Measurements from ENCODE around the gene ENTPD7. TPM values are rescaled to one million over a fixed set of nuclear protein-coding genes. Genes with fewer than 3 reads are reported as not detected.

The ENTPD7 gene
- total and polyA plus RNA-seq, 10 of the 15 experiments (the other 5 are each of a cell fraction or from before 2014, with no cell fraction given): 0.73 to 6.7 (median 5.2) TPM

- Histone ChIP-seq H3K79me2 (ENCODE audit: control insufficient read depth, insufficient read depth, low read length) (no peaks in the 10 kb centered on the region), H3K27me3 (replicated peaks in 1 of 2; ENCODE audit: control insufficient read depth in 2 of 2, insufficient read depth in 2 of 2, low read length in 1 of 2) (no peaks in the 10 kb centered on the region), H2AFZ (ENCODE audit: control insufficient read depth, low read depth, low read length) (no peak overlapping the region), H3K9ac (ENCODE audit: control insufficient read depth, insufficient read depth, low read length) (no peak overlapping the region), H3K4me3 (no peak overlapping the region), H3K36me3 (ENCODE audit: control insufficient read depth in 2 of 2, insufficient read depth in 2 of 2, low read length in 1 of 2) (peaks cover 8 to 9% of the 10 kb centered on the region in 2 experiments), H3K4me2 (ENCODE audit: control insufficient read depth, insufficient read depth) (no peak overlapping the region), H4K20me1 (ENCODE audit: control insufficient read depth, insufficient read depth) (no peaks in the 10 kb centered on the region), H3K9me3 (replicated peaks; ENCODE audit: control insufficient read depth, insufficient read depth, low read length) (no peaks in the 10 kb centered on the region), H3K27ac (ENCODE audit: control insufficient read depth, insufficient read depth) (no peak overlapping the region), H3K4me1 (ENCODE audit: control insufficient read depth, insufficient read depth, low read length) (no peaks in the 10 kb centered on the region)
- TF ChIP-seq MXI1 (IDR thresholded peaks at IDR 0.05; ENCODE audit: low read depth, low read length): no peak
- no peak for TF ChIP-seq DPF2 (IDR thresholded peaks at IDR 0.05)
- TF ChIP-seq HDAC6 (IDR thresholded peaks at IDR 0.05; ENCODE audit: unreplicated experiment): no peak
- no peak for TF ChIP-seq RFX5 (IDR thresholded peaks at IDR 0.05; ENCODE audit: low read depth, low read length)
- TF ChIP-seq CREB1 (IDR thresholded peaks at IDR 0.05; ENCODE audit: low read depth): no peak
- no peak for TF ChIP-seq ZZZ3 (IDR thresholded peaks at IDR 0.05; ENCODE audit: control insufficient read depth, insufficient read length, low read depth)
- no peak for TF ChIP-seq LARP7 (IDR thresholded peaks at IDR 0.05)
- TF ChIP-seq, protein P1, sequence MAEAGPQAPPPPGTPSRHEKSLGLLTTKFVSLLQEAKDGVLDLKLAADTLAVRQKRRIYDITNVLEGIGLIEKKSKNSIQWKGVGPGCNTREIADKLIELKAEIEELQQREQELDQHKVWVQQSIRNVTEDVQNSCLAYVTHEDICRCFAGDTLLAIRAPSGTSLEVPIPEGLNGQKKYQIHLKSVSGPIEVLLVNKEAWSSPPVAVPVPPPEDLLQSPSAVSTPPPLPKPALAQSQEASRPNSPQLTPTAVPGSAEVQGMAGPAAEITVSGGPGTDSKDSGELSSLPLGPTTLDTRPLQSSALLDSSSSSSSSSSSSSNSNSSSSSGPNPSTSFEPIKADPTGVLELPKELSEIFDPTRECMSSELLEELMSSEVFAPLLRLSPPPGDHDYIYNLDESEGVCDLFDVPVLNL (IDR thresholded peaks at IDR 0.05; ENCODE audit: low read depth, low read length): no peak
- no peak for TF ChIP-seq NBN (IDR thresholded peaks at IDR 0.05)
- no peak for ATAC-seq
- POLR2A ChIA-PET: no interaction called here
- DNase-seq (ENCODE audit: low read depth, low spot score): no peak
- SMC1A ChIA-PET (ENCODE audit: uncharacterized antibody, unreplicated experiment): interaction anchor here (2.2 kb wide), 1 partner anchor 217 kb away, joined by 10 read pairs; no protein-coding TSS in a partner anchor
- RAD21 ChIA-PET (ENCODE audit: unreplicated experiment): interaction anchor here (8.4 kb wide), 1 partner anchor 174 kb away, joined by 70 read pairs; no protein-coding TSS in a partner anchor
- intact Hi-C loops (cut with micrococcal nuclease; ENCODE audit: unreplicated experiment) (no loop called here), in situ Hi-C loops (cut with MboI) (loop anchor here (5.0 kb wide), 2 partner anchors 178 to 218 kb away; partner anchors contain the start of gene GOT1)
- CTCF ChIA-PET: interaction anchor here (0.6 to 12.7 kb wide), 4 partner anchors 49 to 405 kb away, joined by 4 to 233 read pairs (median 106); partner anchors contain the start of gene GOT1
- no peak for FAIRE-seq
- 98% methylated on average over 3 of the region's 3 CpGs for WGBS (ENCODE audit: insufficient coverage, insufficient replicate concordance, low lambda C conversion rate, missing lambda C conversion rate)
- BruUV-seq (replicated peaks): no TSS peak
Observed at GRCh38 chr10:99610221-99610620, 49.1 kb upstream of the ENTPD7 start.
